Activated T-cell treated with anti-CD3 and anti-CD28 coated beads, Interleukin-2, amount 50 U/mL, for 48 hours (primary cell): ENCODE data around the gene CHST1.

Source experiments
- DNase-seq, 2 experiments: peaks; one replicate each; pipeline ENCODE4 v3.0.0-alpha.2; 2020

Gene CHST1

GRCh38 chr11:45673441-45673840, 8.0 kb upstream of the CHST1 start:
- DNase-seq, result no peak

- no peak for DNase-seq
Measured at GRCh38 chr11:45672593-45672992, 7.2 kb upstream of the CHST1 start.

- no peak for DNase-seq
Measured at GRCh38 chr11:45671246-45672171, 6.1 kb upstream of the CHST1 start.

GRCh38 chr11:45670386-45671135, 5.1 kb upstream of the CHST1 start:
- no peak for DNase-seq

GRCh38 chr11:45669956-45670355, 4.5 kb upstream of the CHST1 start:
- DNase-seq, result no peak

GRCh38 chr11:45669146-45669545, 3.7 kb upstream of the CHST1 start:
- no peak for DNase-seq

GRCh38 chr11:45667929-45668680, 2.7 kb upstream of the CHST1 start:
- DNase-seq, result no peak

GRCh38 chr11:45666648-45667642, 1.5 kb upstream of the CHST1 start:
- DNase-seq, result no peak

GRCh38 chr11:45665933-45666647, 668 bp upstream of the CHST1 start:
- peak in 1 of 2 experiments; percentile 32 for DNase-seq

GRCh38 chr11:45664376-45665205, 831 bp downstream of the CHST1 start:
- DNase-seq, result peak in 1 of 2 experiments; percentile 25

- DNase-seq, result peak; percentile 26 to 29
Measured at GRCh38 chr11:45663486-45664375, 1.7 kb downstream of the CHST1 start.

GRCh38 chr11:45662665-45663485, 2.5 kb downstream of the CHST1 start:
- DNase-seq, result peak; percentile 35 to 42

GRCh38 chr11:45662096-45662664, 3.2 kb downstream of the CHST1 start:
- DNase-seq, result no peak

- DNase-seq, result no peak
Measured at GRCh38 chr11:45661439-45662055, 3.9 kb downstream of the CHST1 start.

- DNase-seq, result no peak
Measured at GRCh38 chr11:45660729-45661438, 4.5 kb downstream of the CHST1 start.

- no peak for DNase-seq
Measured at GRCh38 chr11:45659818-45660160, 5.6 kb downstream of the CHST1 start.
